GM10847 (cell line): Measurements from ENCODE around the gene NELL1.

ENCODE experiments used
- POLR2A ChIP-seq: IDR thresholded peaks from 2 replicates; pipeline ENCODE4 v1.6.1; 2011; ENCODE audit not compliant: insufficient read length; ENCODE audit errors: extremely low read depth

Gene NELL1

GRCh38 chr11:20715464-20715863, 46.1 kb downstream of the NELL1 start:
- no peak for TF ChIP-seq POLR2A

GRCh38 chr11:20715931-20716330, 46.5 kb downstream of the NELL1 start:
- no peak for TF ChIP-seq POLR2A

GRCh38 chr11:20719821-20720220, 50.4 kb downstream of the NELL1 start:
- no peak for TF ChIP-seq POLR2A

GRCh38 chr11:20723366-20723765, 54.0 kb downstream of the NELL1 start:
- TF ChIP-seq POLR2A: no peak

GRCh38 chr11:20729597-20730105, 60.3 kb downstream of the NELL1 start:
- no peak for TF ChIP-seq POLR2A

- TF ChIP-seq POLR2A: no peak
Observed at GRCh38 chr11:20731676-20732215, 62.4 kb downstream of the NELL1 start.

GRCh38 chr11:20739107-20739506, 69.7 kb downstream of the NELL1 start:
- TF ChIP-seq POLR2A: no peak

- TF ChIP-seq POLR2A: no peak
Observed at GRCh38 chr11:20739577-20739976, 70.2 kb downstream of the NELL1 start.

- no peak for TF ChIP-seq POLR2A
Observed at GRCh38 chr11:20754933-20755332, 85.5 kb downstream of the NELL1 start.

- no peak for TF ChIP-seq POLR2A
Observed at GRCh38 chr11:20759541-20759940, 90.2 kb downstream of the NELL1 start.

GRCh38 chr11:20760811-20761210, 91.4 kb downstream of the NELL1 start:
- no peak for TF ChIP-seq POLR2A

GRCh38 chr11:20762116-20762844, 92.9 kb downstream of the NELL1 start:
- TF ChIP-seq POLR2A: no peak

- TF ChIP-seq POLR2A: no peak
Observed at GRCh38 chr11:20762980-20763379, 93.6 kb downstream of the NELL1 start.

- TF ChIP-seq POLR2A: no peak
Observed at GRCh38 chr11:20770414-20770946, 101.1 kb downstream of the NELL1 start.

- TF ChIP-seq POLR2A: no peak
Observed at GRCh38 chr11:20771026-20771425, 101.6 kb downstream of the NELL1 start.

GRCh38 chr11:20771681-20772080, 102.3 kb downstream of the NELL1 start:
- TF ChIP-seq POLR2A: no peak
